Activated naive CD4-positive, alpha-beta T cell treated with anti-CD3 and anti-CD28 coated beads, Interleukin-2, amount 50 U/mL, for 24 hours (primary cell): ENCODE data around the gene C22orf15.
A peak's percentile ranks its signal among the peaks of the same experiment; 100 is the strongest.

ENCODE experiments used
- H3K27ac Mint-ChIP-seq: one replicate; pipeline ENCODE4 v1.8.0; 2021; ENCODE audit warnings: mild to moderate bottlenecking, mixed read lengths
- H3K27me3 Mint-ChIP-seq: one replicate; pipeline ENCODE4 v1.8.0; 2021; ENCODE audit warnings: mixed read lengths
- H3K36me3 Mint-ChIP-seq: one replicate; pipeline ENCODE4 v1.8.0; 2021; ENCODE audit warnings: mixed read lengths
- H3K4me1 Mint-ChIP-seq: one replicate; pipeline ENCODE4 v1.8.0; 2021; ENCODE audit warnings: mixed read lengths
- H3K4me3 Mint-ChIP-seq: one replicate; pipeline ENCODE4 v1.8.0; 2021; ENCODE audit warnings: mild to moderate bottlenecking, mixed read lengths
- H3K9me3 Mint-ChIP-seq: one replicate; pipeline ENCODE4 v1.8.0; 2021; ENCODE audit warnings: mixed read lengths

The C22orf15 gene

DNA sequence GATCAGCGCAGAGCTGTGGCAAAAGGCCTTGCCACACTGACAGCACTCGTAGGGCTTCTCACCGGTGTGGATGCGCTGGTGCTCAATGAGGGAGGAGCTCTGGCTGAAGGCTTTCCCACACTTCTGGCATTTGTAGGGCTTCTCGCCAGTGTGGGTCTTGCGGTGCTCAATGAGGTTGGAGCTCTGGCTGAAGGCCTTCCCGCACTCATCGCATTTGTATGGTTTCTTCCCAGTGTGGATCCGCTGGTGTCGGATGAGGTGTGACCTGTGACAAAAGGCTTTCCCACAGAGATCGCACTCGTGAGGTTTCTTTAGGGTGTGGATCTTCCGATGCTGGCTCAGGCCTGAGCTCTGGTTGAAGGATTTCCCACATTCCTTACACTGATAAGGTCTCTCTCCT, 18.8 kb upstream of the C22orf15 start:
- Mint-ChIP-seq H3K4me3 (no peak overlapping the region), H3K36me3 (peaks cover 24% of the 10 kb centered on the region), H3K27me3 (no peaks in the 10 kb centered on the region), H3K4me1 (no peaks in the 10 kb centered on the region), H3K9me3 (no peaks in the 10 kb centered on the region), H3K27ac (no peak overlapping the region)

DNA sequence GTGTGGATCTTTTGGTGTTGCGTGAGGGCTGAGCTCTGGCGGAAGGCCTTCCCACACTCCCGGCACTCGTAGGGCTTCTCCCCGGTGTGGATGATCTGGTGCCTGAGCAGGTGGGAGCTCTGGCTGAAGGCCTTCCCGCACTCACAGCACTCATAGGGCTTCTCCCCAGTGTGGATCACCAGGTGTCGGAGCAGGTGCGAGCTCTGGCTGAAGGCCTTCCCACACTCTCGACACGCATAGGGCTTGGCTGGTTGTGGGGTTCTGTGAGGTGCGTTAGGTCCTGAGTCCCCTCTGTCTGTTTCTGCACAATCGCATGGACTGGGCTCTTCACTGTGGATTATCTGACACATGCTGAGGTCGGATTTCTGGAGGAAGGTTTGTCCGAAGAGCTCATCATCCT, 18.3 kb upstream of the C22orf15 start:
- Mint-ChIP-seq H3K4me1 (no peaks in the 10 kb centered on the region), H3K4me3 (no peak overlapping the region), H3K27ac (no peak overlapping the region), H3K36me3 (peaks cover 24% of the 10 kb centered on the region), H3K9me3 (no peaks in the 10 kb centered on the region), H3K27me3 (no peaks in the 10 kb centered on the region)

DNA sequence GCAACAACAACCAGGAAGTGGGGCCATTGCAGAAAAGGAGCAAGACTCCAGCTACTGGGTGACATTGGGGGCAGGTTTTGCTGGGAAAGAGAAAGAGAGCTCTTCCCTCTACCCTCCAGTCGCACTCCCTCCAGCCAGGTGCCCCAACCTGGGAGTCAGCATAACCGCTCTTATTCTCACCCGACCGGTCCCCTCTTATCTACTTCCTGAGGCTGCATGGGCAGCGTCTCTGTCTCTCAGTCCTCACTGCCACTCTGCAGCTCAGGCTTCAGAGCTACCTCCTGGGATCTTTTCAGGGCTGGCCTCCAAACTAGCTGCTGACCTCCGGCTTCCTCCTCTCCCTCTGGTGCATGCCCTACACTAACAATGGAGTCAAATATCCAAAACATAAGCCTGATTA, 17.0 kb upstream of the C22orf15 start:
- H3K4me3 Mint-ChIP-seq = no peak overlapping the region
- H3K9me3 Mint-ChIP-seq = no peaks in the 10 kb centered on the region
- H3K36me3 Mint-ChIP-seq = peaks cover 24% of the 10 kb centered on the region
- H3K4me1 Mint-ChIP-seq = peaks cover 11% of the 10 kb centered on the region
- H3K27ac Mint-ChIP-seq = no peak overlapping the region
- no peaks in the 10 kb centered on the region for H3K27me3 Mint-ChIP-seq

DNA sequence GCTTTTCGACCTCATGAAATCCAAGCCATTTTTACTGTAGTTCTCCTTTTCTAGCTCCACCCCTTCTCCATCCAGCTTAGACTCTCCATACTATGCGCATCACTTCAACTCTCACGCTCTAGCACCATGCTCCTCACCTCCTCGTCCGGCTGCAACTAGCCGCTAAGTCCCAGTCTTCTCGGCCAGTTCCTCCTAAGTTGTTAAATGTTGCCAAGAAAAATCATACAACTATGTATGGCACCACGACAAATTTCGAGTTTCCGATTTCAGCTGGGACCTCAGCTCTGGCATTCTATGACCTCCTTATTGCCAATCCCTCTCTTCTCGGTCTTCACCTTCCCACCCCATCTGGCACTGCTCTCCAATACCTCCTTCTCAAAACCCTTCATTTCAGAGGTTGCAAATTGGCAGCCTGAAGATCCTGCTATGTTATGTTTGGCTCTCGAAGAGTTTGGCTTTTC, 12.9 kb upstream of the C22orf15 start:
- no peaks in the 10 kb centered on the region for H3K9me3 Mint-ChIP-seq
- no peaks in the 10 kb centered on the region for H3K27me3 Mint-ChIP-seq
- H3K27ac Mint-ChIP-seq = no peak overlapping the region
- peaks cover 11% of the 10 kb centered on the region for H3K4me1 Mint-ChIP-seq
- H3K4me3 Mint-ChIP-seq = peak overlapping the region; percentile 86
- peaks cover 9% of the 10 kb centered on the region for H3K36me3 Mint-ChIP-seq

DNA sequence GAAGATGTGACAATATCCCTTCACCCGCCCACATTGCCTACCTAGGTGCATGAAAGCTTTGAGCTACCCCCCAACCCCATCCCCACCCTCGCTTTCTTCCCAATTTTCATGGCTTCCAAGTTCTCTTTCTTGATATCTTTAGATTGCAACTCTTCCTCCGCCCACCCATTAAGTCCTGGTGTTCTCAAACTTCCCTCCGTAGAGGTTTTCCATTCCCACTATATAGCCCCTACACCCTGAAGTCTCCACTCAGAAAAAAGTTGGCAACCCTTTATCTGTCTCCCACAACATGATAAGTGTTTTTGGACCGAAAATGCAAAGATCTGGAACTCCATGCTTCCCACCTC, 12.4 kb upstream of the C22orf15 start:
- peaks cover 11% of the 10 kb centered on the region for H3K4me1 Mint-ChIP-seq

DNA sequence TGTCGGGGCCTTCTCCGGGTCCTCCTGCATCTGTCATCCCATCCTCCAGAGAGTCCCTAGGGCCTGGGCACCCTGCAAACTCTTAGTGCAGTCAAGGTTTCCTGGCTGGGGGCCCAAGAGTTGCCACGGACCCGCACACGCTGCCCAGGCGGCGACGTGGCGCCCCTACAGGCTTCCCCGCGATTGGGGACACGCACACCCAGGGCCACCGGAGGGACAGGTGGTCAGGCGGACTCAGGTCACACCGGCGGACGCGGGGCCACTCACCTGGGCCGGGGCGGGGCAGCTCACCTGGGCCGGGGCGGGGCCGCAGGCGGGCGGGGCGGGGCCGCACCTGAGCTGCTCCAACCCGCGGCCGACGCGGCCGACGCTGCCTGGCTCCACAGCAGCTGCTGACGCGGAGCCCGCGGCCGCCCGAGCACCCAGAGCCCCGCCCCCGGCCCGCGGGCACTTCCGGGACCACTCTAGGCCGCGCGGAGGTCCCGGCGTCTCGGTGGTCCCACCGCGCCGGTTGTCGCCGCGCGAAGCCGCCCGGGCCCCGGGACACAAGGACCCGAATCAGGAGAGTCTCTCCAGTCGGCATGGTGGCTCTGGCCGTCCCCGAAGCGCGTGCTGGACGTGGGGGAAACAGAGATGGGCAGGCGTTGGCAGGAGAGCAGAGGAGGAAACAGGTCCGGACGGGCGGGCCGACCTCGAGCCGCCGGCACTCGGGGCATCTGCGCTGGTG, 11.9 kb upstream of the C22orf15 start, which contains the start of gene ZNF70:
Gene ZNF70 (minus strand): TSS at position 399 of the 727 bp plus-strand sequence. CDS start 5,972 bp downstream, outside the sequence.
- Mint-ChIP-seq H3K36me3 (peaks cover 4% of the 10 kb centered on the region), H3K4me3 (peak within 1 kb of the TSS; percentile 86), H3K4me1 (peaks cover 11% of the 10 kb centered on the region), H3K27ac (peak within 1 kb of the TSS; percentile 81), H3K27me3 (no peaks in the 10 kb centered on the region), H3K9me3 (no peaks in the 10 kb centered on the region)

More for the DNA sequence above, 12.4 kb upstream of the C22orf15 start:
- H3K4me3 Mint-ChIP-seq = peak overlapping the region; percentile 86
- H3K27me3 Mint-ChIP-seq = no peaks in the 10 kb centered on the region
- peaks cover 5% of the 10 kb centered on the region for H3K36me3 Mint-ChIP-seq
- no peaks in the 10 kb centered on the region for H3K9me3 Mint-ChIP-seq
- H3K27ac Mint-ChIP-seq = peak overlapping the region; percentile 81

DNA sequence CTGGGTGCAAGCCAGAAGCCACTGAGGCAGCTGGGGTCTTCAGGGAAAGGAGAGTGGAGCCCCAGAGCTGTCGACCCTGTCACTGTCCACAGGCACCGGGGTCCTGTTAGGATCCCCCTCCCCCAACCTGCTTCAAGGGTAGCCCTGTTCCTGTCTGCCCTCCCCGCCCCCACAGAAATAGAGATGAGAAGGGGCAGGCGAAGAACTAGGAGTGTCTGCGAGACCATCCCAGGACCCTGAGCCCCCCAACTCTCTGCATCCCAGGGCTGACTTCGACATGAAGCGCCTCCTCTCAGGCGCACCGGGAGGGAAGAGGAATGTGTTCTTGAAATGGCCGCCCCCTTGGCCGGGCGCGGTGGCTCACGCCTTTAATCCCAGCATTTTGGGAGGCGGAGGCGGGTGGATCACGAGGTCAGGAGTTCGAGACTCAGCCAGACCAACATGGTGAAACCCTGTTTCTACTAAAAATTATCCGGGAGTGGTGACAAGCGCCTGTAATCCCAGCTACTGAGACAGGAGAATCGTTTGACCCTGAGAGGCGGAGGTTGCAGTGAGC, 11.3 kb upstream of the C22orf15 start:
- Mint-ChIP-seq H3K36me3 (peaks cover 3% of the 10 kb centered on the region), H3K27me3 (no peaks in the 10 kb centered on the region), H3K27ac (peak overlapping the region; percentile 46), H3K4me3 (peak overlapping the region; percentile 60), H3K9me3 (no peaks in the 10 kb centered on the region), H3K4me1 (peaks cover 11% of the 10 kb centered on the region)

DNA sequence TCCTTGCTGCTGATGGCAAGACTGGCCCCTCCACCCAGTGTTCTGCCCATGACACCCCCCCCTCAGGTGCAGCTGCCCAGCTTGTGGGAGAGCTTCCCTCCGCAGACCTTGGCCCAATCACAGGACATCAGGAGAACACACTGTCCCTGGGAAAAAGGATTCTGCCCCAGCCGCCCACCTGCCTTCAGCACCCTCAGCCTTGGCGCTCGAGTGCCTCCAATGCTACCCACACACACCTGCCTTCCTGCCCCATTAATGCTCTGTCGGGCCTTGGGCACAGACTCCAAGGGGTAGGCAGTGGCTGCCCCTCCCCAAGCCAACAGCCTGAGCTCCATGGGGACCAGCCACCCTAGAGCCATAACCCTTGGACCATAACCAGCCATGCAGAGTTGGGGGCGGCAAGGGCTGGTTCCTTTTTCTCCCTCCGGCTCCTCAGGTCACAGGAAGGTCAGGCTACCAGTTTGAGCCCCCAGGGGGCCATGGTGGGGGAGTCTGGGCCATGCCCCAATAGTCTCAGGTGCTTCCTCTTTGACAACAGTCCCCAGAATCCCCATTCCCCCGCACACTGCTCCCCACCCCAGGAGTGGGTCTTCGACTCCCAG, 10.6 kb upstream of the C22orf15 start:
- Mint-ChIP-seq H3K27ac (no peak overlapping the region), H3K36me3 (no peaks in the 10 kb centered on the region), H3K4me1 (peaks cover 11% of the 10 kb centered on the region), H3K4me3 (peak overlapping the region; percentile 66), H3K9me3 (no peaks in the 10 kb centered on the region), H3K27me3 (no peaks in the 10 kb centered on the region)

DNA sequence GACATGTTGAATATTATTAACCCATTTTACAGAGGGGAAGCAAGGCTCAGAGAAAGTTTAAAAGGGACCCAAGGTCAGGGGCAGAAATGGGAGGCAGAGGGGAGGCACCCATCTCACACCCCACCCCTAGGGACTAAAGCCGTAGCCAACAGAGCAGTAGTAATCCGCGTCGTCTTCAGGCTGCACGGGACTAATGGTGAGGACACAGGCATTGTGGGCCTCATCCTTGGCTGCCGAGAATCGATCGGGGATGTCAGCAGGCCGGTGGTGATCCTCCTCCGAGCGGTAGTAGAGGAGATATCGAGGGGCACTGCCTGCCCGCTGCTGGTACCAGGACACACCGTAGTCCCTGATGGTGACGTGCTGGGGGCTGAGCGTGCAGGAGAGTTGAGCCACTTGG, 10.0 kb upstream of the C22orf15 start:
- no peak overlapping the region for H3K27ac Mint-ChIP-seq
- no peaks in the 10 kb centered on the region for H3K36me3 Mint-ChIP-seq
- no peaks in the 10 kb centered on the region for H3K9me3 Mint-ChIP-seq
- H3K4me3 Mint-ChIP-seq = peak overlapping the region; percentile 30
- peaks cover 11% of the 10 kb centered on the region for H3K4me1 Mint-ChIP-seq
- no peaks in the 10 kb centered on the region for H3K27me3 Mint-ChIP-seq

DNA sequence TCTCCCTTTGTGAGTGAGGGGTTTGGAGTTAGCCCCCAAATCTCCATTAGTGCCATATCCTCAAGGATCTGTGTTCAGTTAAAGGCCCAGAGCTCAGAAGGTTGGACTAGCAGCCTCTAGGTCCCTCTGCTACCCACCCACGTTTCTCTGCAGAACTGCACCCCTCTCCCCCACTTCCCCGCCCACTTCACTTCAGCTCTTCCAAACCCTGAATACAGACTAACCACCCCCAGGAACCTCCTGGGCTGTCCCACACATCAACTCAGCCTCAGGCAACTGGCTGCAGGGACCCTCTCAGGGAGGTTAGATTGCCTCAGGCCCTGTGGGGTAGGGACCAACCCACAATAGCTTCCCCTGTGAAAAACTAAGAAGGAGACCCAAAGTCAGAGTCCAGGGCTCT, 9.4 kb upstream of the C22orf15 start:
- Mint-ChIP-seq H3K9me3 (no peaks in the 10 kb centered on the region), H3K27me3 (no peaks in the 10 kb centered on the region), H3K4me1 (peaks cover 11% of the 10 kb centered on the region), H3K4me3 (no peak overlapping the region), H3K27ac (no peak overlapping the region), H3K36me3 (no peaks in the 10 kb centered on the region)

DNA sequence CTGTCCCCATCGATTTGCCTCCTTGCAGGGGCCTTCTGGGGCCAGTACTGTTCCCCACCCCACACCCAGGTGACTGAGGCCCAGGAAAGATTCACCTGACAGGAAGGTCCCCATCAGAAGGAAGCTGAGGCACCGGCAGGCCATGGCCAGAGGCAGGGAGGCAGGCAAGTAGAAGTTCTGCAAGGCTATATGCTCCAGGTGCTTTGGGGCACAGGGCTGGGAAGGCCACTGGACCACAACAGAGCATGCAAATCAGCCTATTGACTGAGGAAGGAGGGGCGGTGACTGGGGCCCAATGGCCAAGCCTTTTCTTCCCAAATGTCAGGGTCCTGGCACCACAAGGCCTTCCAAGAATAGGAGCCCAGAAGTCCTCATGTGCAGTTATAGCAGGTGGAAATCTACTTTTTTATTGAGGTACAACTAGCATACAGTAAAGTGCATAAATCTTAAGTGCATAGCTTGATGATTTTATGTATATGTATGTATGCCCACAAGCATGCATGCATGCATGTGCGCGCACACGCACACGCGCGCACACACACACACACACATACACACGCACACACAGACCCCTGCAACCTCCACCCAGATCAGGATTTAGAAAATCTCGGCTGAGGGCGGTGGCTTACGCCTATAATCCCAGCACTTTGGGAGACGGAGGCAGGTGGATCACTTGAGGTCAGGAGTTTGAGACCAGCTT, 8.4 kb upstream of the C22orf15 start, which contains the start of gene VPREB3:
Gene VPREB3 (minus strand): TSS at position 206 of the 700 bp plus-strand sequence. CDS start 62 bp downstream, at position 144.
- no peak within 1 kb of the TSS for H3K27ac Mint-ChIP-seq
- H3K9me3 Mint-ChIP-seq = no peaks in the 10 kb centered on the region
- no peaks in the 10 kb centered on the region for H3K27me3 Mint-ChIP-seq
- H3K36me3 Mint-ChIP-seq = no peaks in the 10 kb centered on the region
- no peak within 1 kb of the TSS for H3K4me3 Mint-ChIP-seq
- H3K4me1 Mint-ChIP-seq = peaks cover 11% of the 10 kb centered on the region

DNA sequence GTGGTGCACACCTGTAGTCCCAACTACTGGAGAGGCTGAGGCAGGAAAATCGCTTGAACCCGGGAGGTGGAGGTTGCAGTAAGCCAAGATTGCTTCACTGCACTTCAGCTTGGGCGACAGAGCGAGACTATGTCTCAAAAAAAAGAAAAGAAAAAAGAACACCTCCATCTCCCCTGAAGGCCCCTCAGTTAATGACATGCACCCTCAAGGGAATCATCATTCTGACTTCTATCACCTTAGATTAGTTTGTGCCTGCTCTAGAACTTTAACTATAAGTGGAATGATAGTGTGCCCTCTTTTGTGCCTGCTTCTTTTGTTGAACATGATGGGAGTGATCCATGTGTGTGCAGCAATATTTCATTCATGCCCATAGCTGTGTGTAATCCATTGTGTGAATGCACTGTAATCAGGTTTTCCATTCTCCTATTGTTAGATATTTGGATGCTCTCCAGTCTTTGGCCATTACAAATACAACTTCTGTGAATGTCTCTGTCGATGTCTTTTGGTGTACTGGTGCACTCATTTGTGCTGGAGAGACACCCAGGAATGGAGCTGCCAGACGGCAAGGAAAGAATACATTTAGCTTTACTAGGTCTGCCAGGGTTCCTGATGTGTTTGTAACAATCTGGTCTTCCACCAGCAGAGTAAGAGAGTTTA, 7.7 kb upstream of the C22orf15 start:
- Mint-ChIP-seq H3K4me1 (peaks cover 6% of the 10 kb centered on the region), H3K36me3 (no peaks in the 10 kb centered on the region), H3K27me3 (no peaks in the 10 kb centered on the region), H3K27ac (no peak overlapping the region), H3K9me3 (no peaks in the 10 kb centered on the region), H3K4me3 (no peak overlapping the region)

DNA sequence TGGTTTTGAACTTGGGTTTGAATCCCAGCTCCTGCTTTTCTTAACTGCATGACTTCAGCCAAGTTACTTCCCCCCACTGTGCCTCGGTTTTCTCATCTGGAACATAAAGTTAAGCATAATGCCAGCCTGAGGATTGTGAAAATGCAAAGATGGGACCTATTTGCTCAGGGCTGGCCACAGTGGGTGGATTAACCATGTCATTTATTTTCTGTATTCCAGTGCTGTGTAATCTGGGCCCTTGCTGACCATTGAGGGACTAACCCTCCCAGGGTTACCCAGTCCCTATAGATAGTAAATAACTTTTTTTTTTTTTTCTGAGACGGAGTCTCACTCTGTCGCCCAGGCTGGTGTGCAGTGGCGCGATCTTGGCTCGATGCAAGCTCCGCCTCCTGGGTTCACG, 7.1 kb upstream of the C22orf15 start:
- no peaks in the 10 kb centered on the region for H3K36me3 Mint-ChIP-seq
- H3K9me3 Mint-ChIP-seq = no peaks in the 10 kb centered on the region
- H3K27me3 Mint-ChIP-seq = no peaks in the 10 kb centered on the region
- H3K4me1 Mint-ChIP-seq = peaks cover 2% of the 10 kb centered on the region
- H3K27ac Mint-ChIP-seq = no peak overlapping the region
- H3K4me3 Mint-ChIP-seq = no peak overlapping the region

DNA sequence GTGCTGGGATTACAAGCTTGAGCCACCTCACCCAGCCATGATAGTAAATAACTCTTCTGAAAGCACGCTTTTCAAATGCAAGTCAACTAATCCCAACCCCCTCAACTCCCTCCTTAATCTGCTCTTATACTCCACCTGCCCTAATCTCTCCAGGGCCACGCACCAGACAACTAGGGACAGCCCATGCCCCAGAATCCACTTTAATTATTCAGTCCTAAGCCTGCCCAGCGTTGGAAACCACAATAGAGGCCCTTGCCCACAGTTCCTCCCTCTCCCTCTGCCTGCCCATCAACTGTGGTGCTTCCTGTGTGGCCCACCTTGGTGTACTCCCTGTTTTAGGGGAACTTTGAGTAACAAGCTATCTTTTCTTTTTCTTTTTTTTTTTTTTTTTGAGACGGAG, 5.9 kb upstream of the C22orf15 start:
- no peak overlapping the region for H3K4me3 Mint-ChIP-seq
- H3K27ac Mint-ChIP-seq = no peak overlapping the region
- H3K9me3 Mint-ChIP-seq = no peaks in the 10 kb centered on the region
- H3K4me1 Mint-ChIP-seq = peaks cover 3% of the 10 kb centered on the region
- H3K36me3 Mint-ChIP-seq = no peaks in the 10 kb centered on the region
- no peaks in the 10 kb centered on the region for H3K27me3 Mint-ChIP-seq

DNA sequence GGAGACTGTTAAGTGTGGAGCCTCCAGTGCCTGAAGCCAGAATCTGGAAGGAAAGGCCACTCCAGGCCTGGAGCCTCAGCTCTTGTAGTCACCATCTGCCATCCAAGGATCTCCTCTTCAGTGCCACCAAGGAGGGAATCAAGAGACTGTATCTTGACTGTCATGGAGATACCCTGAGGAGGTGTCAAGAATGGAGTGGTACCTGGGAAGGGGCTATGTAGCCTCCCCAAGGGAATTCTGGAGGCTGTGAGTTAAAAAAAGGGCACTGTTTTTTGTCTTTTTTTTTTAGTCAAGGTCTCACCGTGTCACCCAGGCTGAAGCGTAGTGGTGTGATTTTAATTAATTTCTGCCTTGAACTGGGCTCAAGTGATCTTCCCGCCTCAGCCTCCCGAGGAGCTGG, 3.2 kb upstream of the C22orf15 start:
- no peaks in the 10 kb centered on the region for H3K27me3 Mint-ChIP-seq
- no peak overlapping the region for H3K4me3 Mint-ChIP-seq
- no peaks in the 10 kb centered on the region for H3K9me3 Mint-ChIP-seq
- H3K4me1 Mint-ChIP-seq = peaks cover 21% of the 10 kb centered on the region
- no peak overlapping the region for H3K27ac Mint-ChIP-seq
- H3K36me3 Mint-ChIP-seq = no peaks in the 10 kb centered on the region
